Fibroblast of lung (primary cell): ENCODE results near the gene MINDY4B.

Experiments
- CTCF ChIP-seq, 2 donors: IDR thresholded peaks in 1 of 2; conservative IDR thresholded peaks in 1 of 2; 1 replicate in 1 of 2; 2 replicates in 1 of 2; pipeline ENCODE4 v1.5.1; 2011 to 2012; ENCODE audit warnings: low read length in 2 of 2, control low read depth in 1 of 2, inconsistent platforms in 1 of 2, low read depth in 1 of 2, mild to moderate bottlenecking in 1 of 2
- EZH2 ChIP-seq: IDR thresholded peaks from 2 replicates; pipeline ENCODE4 v1.5.1; 2012; ENCODE audit warnings: low read length, control low read depth, mild to moderate bottlenecking; ENCODE audit errors: missing control alignments

GRCh38 chr3:150898046-150898754 lies 7.0 kb downstream of the MINDY4B start:
- TF ChIP-seq CTCF (conservative IDR thresholded peaks at IDR 0.05 in 1 of 2, IDR thresholded peaks at IDR 0.05 in 1 of 2; ENCODE audit: low read depth in 1 of 2, low read length in 2 of 2), result no peak
- no peak for TF ChIP-seq EZH2
